CD4-positive, alpha-beta T cell (primary cell): ENCODE data around the gene PDILT. TPM values are rescaled to one million over a fixed set of nuclear protein-coding genes. Genes with fewer than 3 reads are reported as not detected.
"Not testable (repeated sequence)": the region's sequence is repeated elsewhere in the genome, so short reads cannot be mapped to it uniquely, and the experiment has no call there.

Experiments used
- ATAC-seq: fragments of 200-7000 bp; cut with Tn5 transposase; one replicate; pipeline ENCODE4 v1.10.0; 2022; ENCODE audit warnings: mild to moderate bottlenecking; ENCODE audit not compliant: poor library complexity
- CTCF ChIA-PET: fragments of 350-600 bp; sonication (Branson Sonifier 250); formaldehyde crosslinking; loops from one replicate; lab custom pipeline; 2021; ENCODE audit warnings: antibody characterized with exemption, inconsistent platforms; lab: Charles Lee
- POLR2A ChIA-PET: fragments of 350-600 bp; sonication (Branson Sonifier 250); formaldehyde crosslinking; loops from one replicate; lab custom pipeline; 2021; ENCODE audit warnings: antibody characterized with exemption, inconsistent platforms; lab: Charles Lee
- DNase-seq, 14 experiments: peaks; one replicate each; pipeline ENCODE4 v3.0.0-alpha.2; 2013 to 2020; ENCODE audit warnings: mixed read lengths in 2 of 14
- H3K27ac ChIP-seq, 2 donors: one replicate each; pipeline versions ENCODE4 v1.5.1 to v1.7.0; 2013; ENCODE audit warnings: low read length in 2 of 2, low read depth in 1 of 2, mild to moderate bottlenecking in 1 of 2
- H3K27me3 ChIP-seq, 2 experiments: 1 replicate in 1 of 2; 2 replicates in 1 of 2; pipeline versions ENCODE4 v1.6.1 to v1.7.0; 2013; ENCODE audit warnings: low read length in 2 of 2, control low read depth in 1 of 2, mild to moderate bottlenecking in 1 of 2, moderate library complexity in 1 of 2; ENCODE audit not compliant: insufficient read depth in 2 of 2, control insufficient read depth in 1 of 2
- H3K36me3 ChIP-seq: one replicate; pipeline ENCODE4 v1.6.1; 2013; ENCODE audit warnings: low read length, control low read depth; ENCODE audit not compliant: insufficient read depth
- H3K4me1 ChIP-seq: one replicate; pipeline ENCODE4 v1.6.1; 2013; ENCODE audit warnings: low read length, control low read depth; ENCODE audit not compliant: insufficient read depth
- H3K4me3 ChIP-seq: one replicate; pipeline ENCODE4 v1.5.1; 2013; ENCODE audit warnings: mild to moderate bottlenecking, low read length, moderate library complexity
- H3K9me3 ChIP-seq, 2 experiments: 1 replicate in 1 of 2; 2 replicates in 1 of 2; pipeline versions ENCODE4 v1.6.1 to v1.7.0; 2013; ENCODE audit warnings: low read length in 2 of 2, mild to moderate bottlenecking in 2 of 2, control low read depth in 1 of 2, moderate library complexity in 1 of 2; ENCODE audit not compliant: control insufficient read depth in 1 of 2, insufficient read depth in 1 of 2
- H3K27ac Mint-ChIP-seq: one replicate; pipeline ENCODE4 v1.8.0; 2020; ENCODE audit warnings: mixed read lengths
- H3K27me3 Mint-ChIP-seq: one replicate; pipeline ENCODE4 v1.8.0; 2021; ENCODE audit warnings: mixed read lengths
- H3K36me3 Mint-ChIP-seq: one replicate; pipeline ENCODE4 v1.8.0; 2021; ENCODE audit warnings: low read depth, mixed read lengths
- H3K4me1 Mint-ChIP-seq: one replicate; pipeline ENCODE4 v1.8.0; 2021; ENCODE audit warnings: low read depth, mixed read lengths
- H3K4me3 Mint-ChIP-seq: one replicate; pipeline ENCODE4 v1.8.0; 2020; ENCODE audit warnings: mild to moderate bottlenecking, mixed read lengths
- H3K9me3 Mint-ChIP-seq: one replicate; pipeline ENCODE4 v1.8.0; 2020; ENCODE audit warnings: mixed read lengths
- intact Hi-C, 2 experiments: fragments of 100-400 bp; cut with DNase I in 1 of 2; cut with micrococcal nuclease in 1 of 2; formaldehyde crosslinking; loops; one replicate each; pipeline versions ENCODE4 v1.15.1 to v1.9.0; 2023 to 2025; cut with DNase I, micrococcal nuclease
- total RNA-seq, 174 experiments: library from RNA in 2 of 174; stranded (reverse) in 2 of 174; gene quantifications; one replicate each; pipeline ENCODE4 v1.2.3 and lab custom pipeline; 2021 to 2026
- TF ChIP-seq, protein P1 (sequence below): fragments of 200-600 bp; IDR thresholded peaks from one replicate; pipeline ENCODE4 v1.8.0; 2022; ENCODE audit warnings: antibody characterized with exemption, mild to moderate bottlenecking

Gene PDILT
- total RNA-seq, 2 experiments from 2014 or later: not detected

GRCh38 chr16:20321671-20322070, 82.9 kb downstream of the PDILT start:
- intact Hi-C loops: no loop called here
- TF ChIP-seq, protein P1, sequence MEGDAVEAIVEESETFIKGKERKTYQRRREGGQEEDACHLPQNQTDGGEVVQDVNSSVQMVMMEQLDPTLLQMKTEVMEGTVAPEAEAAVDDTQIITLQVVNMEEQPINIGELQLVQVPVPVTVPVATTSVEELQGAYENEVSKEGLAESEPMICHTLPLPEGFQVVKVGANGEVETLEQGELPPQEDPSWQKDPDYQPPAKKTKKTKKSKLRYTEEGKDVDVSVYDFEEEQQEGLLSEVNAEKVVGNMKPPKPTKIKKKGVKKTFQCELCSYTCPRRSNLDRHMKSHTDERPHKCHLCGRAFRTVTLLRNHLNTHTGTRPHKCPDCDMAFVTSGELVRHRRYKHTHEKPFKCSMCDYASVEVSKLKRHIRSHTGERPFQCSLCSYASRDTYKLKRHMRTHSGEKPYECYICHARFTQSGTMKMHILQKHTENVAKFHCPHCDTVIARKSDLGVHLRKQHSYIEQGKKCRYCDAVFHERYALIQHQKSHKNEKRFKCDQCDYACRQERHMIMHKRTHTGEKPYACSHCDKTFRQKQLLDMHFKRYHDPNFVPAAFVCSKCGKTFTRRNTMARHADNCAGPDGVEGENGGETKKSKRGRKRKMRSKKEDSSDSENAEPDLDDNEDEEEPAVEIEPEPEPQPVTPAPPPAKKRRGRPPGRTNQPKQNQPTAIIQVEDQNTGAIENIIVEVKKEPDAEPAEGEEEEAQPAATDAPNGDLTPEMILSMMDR: no peak
- no peaks in the 10 kb centered on the region for H3K4me1 Mint-ChIP-seq
- H3K9me3 Mint-ChIP-seq: no peaks in the 10 kb centered on the region
- H3K36me3 Mint-ChIP-seq: no peaks in the 10 kb centered on the region
- CTCF ChIA-PET: no interaction called here
- no peaks in the 10 kb centered on the region for H3K27me3 Mint-ChIP-seq
- Histone ChIP-seq H3K36me3 (no peaks in the 10 kb centered on the region), H3K27ac (no peak overlapping the region), H3K27me3 (peaks cover 0 to 3% of the 10 kb centered on the region in 2 experiments), H3K4me1 (no peaks in the 10 kb centered on the region), H3K9me3 (no peaks in the 10 kb centered on the region), H3K4me3 (no peak overlapping the region)
- POLR2A ChIA-PET: no interaction called here
- no peak for ATAC-seq
- no peak overlapping the region for H3K4me3 Mint-ChIP-seq
- no peak for DNase-seq
- no peak overlapping the region for H3K27ac Mint-ChIP-seq

GRCh38 chr16:20321051-20321450, 83.5 kb downstream of the PDILT start:
- CTCF ChIA-PET: not testable (repeated sequence)

GRCh38 chr16:20320592-20320991, 83.9 kb downstream of the PDILT start:
- ATAC-seq (no peak), DNase-seq (no peak)
- Mint-ChIP-seq H3K9me3 (no peaks in the 10 kb centered on the region), H3K36me3 (no peaks in the 10 kb centered on the region), H3K27ac (no peak overlapping the region), H3K27me3 (no peaks in the 10 kb centered on the region), H3K4me3 (no peak overlapping the region), H3K4me1 (no peaks in the 10 kb centered on the region)
- Histone ChIP-seq H3K36me3 (no peaks in the 10 kb centered on the region), H3K4me3 (no peak overlapping the region), H3K9me3 (no peaks in the 10 kb centered on the region), H3K4me1 (no peaks in the 10 kb centered on the region), H3K27ac (no peak overlapping the region), H3K27me3 (peaks cover 0 to 3% of the 10 kb centered on the region in 2 experiments)
- TF ChIP-seq, protein P1: no peak
- ChIA-PET CTCF (no interaction called here), POLR2A (no interaction called here)
- intact Hi-C loops: no loop called here

More at GRCh38 chr16:20321051-20321450, 83.5 kb downstream of the PDILT start:
- POLR2A ChIA-PET, H3K4me3 Mint-ChIP-seq, H3K27ac ChIP-seq, H3K27ac Mint-ChIP-seq, H3K9me3 Mint-ChIP-seq, H3K27me3 ChIP-seq, H3K9me3 ChIP-seq, H3K4me1 ChIP-seq, ATAC-seq, H3K4me1 Mint-ChIP-seq, H3K36me3 ChIP-seq, DNase-seq, H3K27me3 Mint-ChIP-seq, intact Hi-C loops, H3K4me3 ChIP-seq, H3K36me3 Mint-ChIP-seq: not testable (repeated sequence)

DNA sequence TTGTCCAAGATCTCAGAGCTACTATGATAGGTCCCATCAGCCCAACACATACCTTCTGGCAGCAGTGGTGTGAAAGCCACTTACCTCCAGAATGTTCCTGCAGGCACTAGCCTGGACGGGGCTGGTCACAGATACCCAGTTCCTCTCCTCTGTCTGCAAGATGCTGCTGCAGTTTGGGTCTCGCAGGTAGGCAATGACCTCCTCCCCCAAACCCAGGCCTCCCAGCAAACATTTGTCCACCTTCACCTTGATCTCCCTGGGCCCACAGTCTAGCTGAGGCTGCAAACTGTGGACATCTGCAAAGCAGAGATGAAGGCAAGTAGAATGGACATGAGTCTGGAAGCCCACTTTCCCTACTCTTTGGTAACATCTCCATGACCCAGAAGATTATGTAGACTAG, 84.4 kb downstream of the PDILT start:
- H3K27ac Mint-ChIP-seq: no peak overlapping the region
- H3K9me3 ChIP-seq: no peaks in the 10 kb centered on the region
- H3K27me3 ChIP-seq: peaks cover 0 to 3% of the 10 kb centered on the region in 2 experiments
- ChIA-PET CTCF (no interaction called here), POLR2A (no interaction called here)
- no peaks in the 10 kb centered on the region for H3K36me3 ChIP-seq
- H3K4me1 ChIP-seq: no peaks in the 10 kb centered on the region
- H3K4me3 ChIP-seq: no peak overlapping the region
- H3K27me3 Mint-ChIP-seq: no peaks in the 10 kb centered on the region
- ATAC-seq (no peak), DNase-seq (no peak)
- no peaks in the 10 kb centered on the region for H3K9me3 Mint-ChIP-seq
- TF ChIP-seq, protein P1: no peak
- H3K36me3 Mint-ChIP-seq: no peaks in the 10 kb centered on the region
- H3K4me3 Mint-ChIP-seq: no peak overlapping the region
- no peaks in the 10 kb centered on the region for H3K4me1 Mint-ChIP-seq
- intact Hi-C loops: no loop called here
- H3K27ac ChIP-seq: no peak overlapping the region
